OCI-LY3 (cell line): Measurements from ENCODE around the gene HS6ST2.

Experiments
- H2AFZ ChIP-seq: fragments of 200-600, 300-600 bp; shearing (Covaris generic); 2 replicates; pipeline ENCODE4 v1.6.0; 2014; ENCODE audit warnings: antibody characterized with exemption, low read depth, low read length
- H3K27ac ChIP-seq: fragments of 200-600, 300-600 bp; sonication (generic); 2 replicates; pipeline ENCODE4 v1.5.1; 2014; ENCODE audit warnings: mild to moderate bottlenecking, low read length, moderate library complexity, mixed read lengths
- H3K27me3 ChIP-seq: fragments of 200-600, 300-600 bp; sonication (generic); 2 replicates; pipeline ENCODE4 v1.6.1; 2014; ENCODE audit warnings: low read depth, low read length, mixed read lengths
- H3K36me3 ChIP-seq: fragments of 200-600, 300-600 bp; sonication (generic); replicated peaks from 2 replicates; pipeline ENCODE3; 2014; ENCODE audit warnings: low read depth, low read length, mixed read lengths
- H3K4me1 ChIP-seq: fragments of 300-600, 200-600 bp; sonication (generic); 2 replicates; pipeline ENCODE4 v1.6.1; 2014; ENCODE audit warnings: low read length, mixed read lengths
- H3K4me2 ChIP-seq: fragments of 200-600, 300-600 bp; sonication (generic); 2 replicates; pipeline ENCODE4 v1.6.1; 2014; ENCODE audit warnings: low read length, mixed read lengths
- H3K4me3 ChIP-seq: fragments of 300-600, 200-600 bp; sonication (generic); 2 replicates; pipeline ENCODE4 v1.5.1; 2014; ENCODE audit warnings: antibody characterized with exemption, mild to moderate bottlenecking, low read length, moderate library complexity
- H3K79me2 ChIP-seq: fragments of 300-600, 200-600 bp; shearing (Covaris generic); 2 replicates; pipeline ENCODE4 v1.6.1; 2014; ENCODE audit warnings: mild to moderate bottlenecking, low read length, mixed read lengths
- H3K9ac ChIP-seq: fragments of 300-600, 200-600 bp; shearing (Covaris generic); 2 replicates; pipeline ENCODE4 v1.6.0; 2014; ENCODE audit warnings: mild to moderate bottlenecking, low read length, moderate library complexity
- H3K9me3 ChIP-seq: fragments of 200-600, 300-600 bp; shearing (Covaris generic); 2 replicates; pipeline ENCODE4 v1.6.1; 2014; ENCODE audit warnings: low read length, mixed read lengths; ENCODE audit not compliant: insufficient read depth
- H4K20me1 ChIP-seq: fragments of 200-600, 300-600 bp; sonication (generic); 2 replicates; pipeline ENCODE4 v1.6.1; 2016; ENCODE audit warnings: low read length, mixed read lengths; ENCODE audit not compliant: insufficient read depth
- CTCF ChIP-seq: fragments of 200-600, 300-600 bp; sonication (generic); IDR thresholded peaks from 2 replicates; pipeline ENCODE4 v1.5.1; 2014; ENCODE audit warnings: antibody characterized with exemption, low read length, low read depth
- EZH2phosphoT487 ChIP-seq: fragments of 200-600 bp; shearing (Covaris generic); IDR thresholded peaks from 2 replicates; pipeline ENCODE4 v1.6.1; 2018; ENCODE audit warnings: antibody characterized with exemption, mixed run types, low read depth

The HS6ST2 gene

DNA sequence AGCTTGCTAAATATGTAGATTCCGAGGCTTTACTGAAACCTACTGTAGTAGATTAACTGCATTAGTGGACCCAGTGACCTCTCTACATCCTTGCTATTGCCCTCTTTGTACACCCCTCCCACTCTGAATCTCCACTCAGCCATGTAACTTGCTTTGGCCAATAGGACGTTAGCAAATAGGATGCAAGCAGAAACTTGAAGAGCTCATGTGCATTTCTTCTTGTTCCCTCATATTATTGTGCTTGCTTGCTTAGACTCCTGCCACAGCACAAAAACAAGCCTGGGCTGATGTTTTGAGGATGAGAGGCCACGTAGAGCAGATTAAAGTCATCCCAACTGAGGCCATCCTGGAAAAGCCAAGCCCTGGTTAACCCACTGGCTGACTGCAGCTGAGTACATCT is 147.9 kb downstream of the HS6ST2 start:
- Histone ChIP-seq H3K9ac (no peak overlapping the region), H3K4me2 (no peak overlapping the region), H3K4me3 (no peak overlapping the region), H3K27ac (no peak overlapping the region), H3K79me2 (no peaks in the 10 kb centered on the region), H3K9me3 (no peaks in the 10 kb centered on the region), H3K4me1 (no peaks in the 10 kb centered on the region), H4K20me1 (no peaks in the 10 kb centered on the region), H3K27me3 (no peaks in the 10 kb centered on the region), H3K36me3 (no peaks in the 10 kb centered on the region), H2AFZ (no peak overlapping the region)
- TF ChIP-seq EZH2phosphoT487 (no peak), CTCF (no peak)

DNA sequence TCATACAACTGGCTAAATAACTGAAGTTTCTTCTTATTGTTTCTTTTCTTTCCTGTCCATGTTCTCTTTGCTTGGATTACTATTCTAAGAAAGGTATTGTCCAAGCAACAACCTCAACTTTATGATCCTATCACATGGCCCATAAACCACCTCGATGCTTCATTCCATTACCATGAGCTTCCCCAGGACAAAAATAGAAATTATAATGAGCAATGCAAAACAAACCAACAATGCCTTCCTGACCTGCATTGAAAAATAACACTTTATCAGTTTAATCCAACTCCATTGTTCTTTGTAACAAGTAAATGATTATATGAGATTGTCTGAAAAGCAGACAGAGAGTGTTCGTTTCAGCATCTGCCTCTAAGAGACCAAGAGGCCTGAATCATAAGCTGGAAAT is 148.8 kb downstream of the HS6ST2 start:
- no peaks in the 10 kb centered on the region for H3K4me1 ChIP-seq
- no peak overlapping the region for H3K27ac ChIP-seq
- no peaks in the 10 kb centered on the region for H3K79me2 ChIP-seq
- no peaks in the 10 kb centered on the region for H3K27me3 ChIP-seq
- TF ChIP-seq CTCF = no peak
- TF ChIP-seq EZH2phosphoT487 = no peak
- no peak overlapping the region for H3K4me2 ChIP-seq
- no peaks in the 10 kb centered on the region for H4K20me1 ChIP-seq
- H3K9me3 ChIP-seq = no peaks in the 10 kb centered on the region
- no peak overlapping the region for H2AFZ ChIP-seq
- no peaks in the 10 kb centered on the region for H3K36me3 ChIP-seq
- no peak overlapping the region for H3K9ac ChIP-seq
- no peak overlapping the region for H3K4me3 ChIP-seq

- Histone ChIP-seq H3K9ac (no peak overlapping the region), H3K4me3 (no peak overlapping the region), H3K4me1 (no peaks in the 10 kb centered on the region), H3K4me2 (no peak overlapping the region), H3K27ac (no peak overlapping the region), H3K27me3 (no peaks in the 10 kb centered on the region), H3K9me3 (no peaks in the 10 kb centered on the region), H4K20me1 (no peaks in the 10 kb centered on the region), H3K36me3 (no peaks in the 10 kb centered on the region), H3K79me2 (no peaks in the 10 kb centered on the region), H2AFZ (no peak overlapping the region)
- TF ChIP-seq EZH2phosphoT487 (no peak), CTCF (no peak)
Measured at GRCh38 chrX:132807411-132808030, 150.9 kb downstream of the HS6ST2 start.

DNA sequence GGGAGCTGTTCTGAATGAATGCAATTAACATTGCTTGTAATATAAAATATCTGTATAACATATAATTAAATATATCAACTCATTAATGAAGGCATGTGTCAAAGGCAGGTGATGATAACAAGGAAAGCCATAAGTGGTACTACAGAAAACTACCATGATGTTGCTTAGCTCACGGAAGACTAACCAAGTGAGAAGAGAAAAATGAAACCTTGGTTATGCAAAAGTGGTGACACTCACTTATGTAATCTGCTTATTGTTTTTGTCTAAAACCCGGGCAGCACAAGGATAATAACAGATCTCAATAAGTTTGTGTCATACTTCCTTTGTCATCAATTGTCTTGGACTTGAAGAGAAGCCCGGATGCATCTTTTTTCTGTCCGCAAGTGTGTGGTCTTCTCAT is 156.4 kb downstream of the HS6ST2 start:
- TF ChIP-seq EZH2phosphoT487 (no peak), CTCF (no peak)
- Histone ChIP-seq H3K79me2 (no peaks in the 10 kb centered on the region), H2AFZ (no peak overlapping the region), H3K4me1 (no peaks in the 10 kb centered on the region), H4K20me1 (no peaks in the 10 kb centered on the region), H3K27me3 (no peaks in the 10 kb centered on the region), H3K36me3 (no peaks in the 10 kb centered on the region), H3K4me3 (no peak overlapping the region), H3K9me3 (no peaks in the 10 kb centered on the region), H3K4me2 (no peak overlapping the region), H3K27ac (no peak overlapping the region), H3K9ac (no peak overlapping the region)
